Spinal cord (tissue), 10 donors: ENCODE data around the gene ENOX1. TPM values are rescaled to one million over a fixed set of nuclear protein-coding genes. Genes with fewer than 3 reads are reported as not detected.
A peak's percentile ranks its signal among the peaks of the same experiment; 100 is the strongest.

Experiments
- DNase-seq, 6 donors: peaks; one replicate each; pipeline versions ENCODE4 v3.0.0 to v3.0.0-alpha.2; 2013 to 2015; ENCODE audit warnings: low spot score in 6 of 6, low read depth in 4 of 6
- H3K27ac ChIP-seq: one replicate; pipeline ENCODE4 v1.5.1; 2013; ENCODE audit warnings: low read depth, low read length, control low read depth
- H3K27me3 ChIP-seq: one replicate; pipeline ENCODE4 v1.6.1; 2013; ENCODE audit warnings: low read length; ENCODE audit not compliant: control insufficient read depth, insufficient read depth
- H3K36me3 ChIP-seq: one replicate; pipeline ENCODE4 v1.6.1; 2013; ENCODE audit warnings: low read length; ENCODE audit not compliant: control insufficient read depth, insufficient read depth
- H3K4me1 ChIP-seq: one replicate; pipeline ENCODE4 v1.6.1; 2013; ENCODE audit warnings: low read length; ENCODE audit not compliant: control insufficient read depth, insufficient read depth
- H3K4me3 ChIP-seq: one replicate; pipeline ENCODE4 v1.5.1; 2013; ENCODE audit warnings: low read depth, low read length, control low read depth
- H3K9me3 ChIP-seq: one replicate; pipeline ENCODE4 v1.6.1; 2013; ENCODE audit warnings: low read length; ENCODE audit not compliant: control insufficient read depth, insufficient read depth
- WGBS: methylation state at CpG from one replicate; pipeline ENCODE4 v1.1.5; 2013; ENCODE audit warnings: missing lambda C conversion rate; ENCODE audit not compliant: insufficient coverage; 5-methylcytosine and 5-hydroxymethylcytosine counted together
- polyA plus RNA-seq, 2 donors: library from polyadenylated mRNA; unstranded; fragments of 120-200 nt; gene quantifications; one replicate each; pipeline ENCODE4 v1.2.1, GENCODE V29; 2013; ENCODE audit not compliant: insufficient read length in 2 of 2
- total RNA-seq, 2 donors: library from RNA; depleted of rRNA in 1 of 2; stranded (reverse); fragments of 120-200 nt in 1 of 2; fragments of >200 nt in 1 of 2; gene quantifications; one replicate each; pipeline versions ENCODE4 v1.2.3 to v1.2.4, GENCODE V29; 2013 to 2014
- donor health status: healthy.

ENOX1 gene
- total and polyA plus RNA-seq, 4 donors = 17.9 to 20.5 (median 19.2) TPM

DNA sequence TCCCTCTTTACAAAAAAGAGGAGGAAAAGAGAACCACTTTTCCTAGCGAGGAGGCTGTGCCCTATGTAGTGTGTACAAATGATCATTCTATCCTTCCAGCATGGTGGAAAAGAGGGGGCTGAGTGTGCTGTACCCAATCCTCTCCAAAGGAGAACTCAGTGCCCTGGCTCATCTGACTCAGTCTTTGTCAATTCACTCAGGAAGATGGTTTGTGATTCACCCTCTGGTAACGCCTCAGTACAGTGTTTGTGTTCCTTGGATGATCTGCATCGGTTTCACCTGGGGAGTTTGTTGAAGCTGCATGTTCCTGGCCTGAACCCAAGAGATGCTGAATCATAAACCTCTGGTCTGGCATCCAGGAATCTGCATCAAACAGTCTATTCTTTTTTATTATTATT, 18.3 kb upstream of the ENOX1 start:
- no peak overlapping the region for H3K4me3 ChIP-seq
- peak in 1 of 6 donors; percentile 33 for DNase-seq
- no peak overlapping the region for H3K27ac ChIP-seq
- H3K9me3 ChIP-seq = no peaks in the 10 kb centered on the region
- H3K36me3 ChIP-seq = no peaks in the 10 kb centered on the region
- no peaks in the 10 kb centered on the region for H3K4me1 ChIP-seq
- no CpG with 5 or more reads among the region's 3 CpGs for WGBS
- no peaks in the 10 kb centered on the region for H3K27me3 ChIP-seq

DNA sequence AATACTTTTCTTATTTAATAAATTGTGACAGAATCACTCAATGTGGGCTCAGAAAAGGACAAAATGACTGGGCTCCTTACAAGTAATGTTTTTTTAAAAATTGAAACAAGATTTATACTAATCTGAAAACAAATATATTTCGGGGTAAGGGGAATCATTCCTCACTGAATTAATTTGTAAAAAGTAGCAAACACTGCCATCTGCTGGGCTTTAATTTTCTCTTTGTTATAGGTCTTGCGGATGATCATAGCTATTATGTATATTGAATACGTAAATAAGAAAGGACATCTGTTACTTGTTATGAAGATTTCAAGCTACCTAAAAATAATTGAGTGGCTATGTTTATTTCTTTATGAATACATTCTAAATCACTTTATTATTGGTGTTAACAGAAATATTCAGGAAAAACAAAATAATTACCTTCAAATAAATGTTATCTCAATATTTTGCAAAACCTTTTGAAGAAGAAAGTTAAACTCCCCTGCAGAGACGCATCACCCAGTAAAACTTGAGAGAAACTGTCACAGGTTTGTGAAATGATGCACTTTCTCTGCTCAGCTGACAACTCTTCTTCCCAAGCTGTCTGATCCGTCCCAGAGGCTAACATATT, 17.8 kb upstream of the ENOX1 start:
- WGBS = no CpG with 5 or more reads among the region's 5 CpGs
- no peak overlapping the region for H3K4me3 ChIP-seq
- H3K4me1 ChIP-seq = no peaks in the 10 kb centered on the region
- H3K27ac ChIP-seq = no peak overlapping the region
- H3K27me3 ChIP-seq = no peaks in the 10 kb centered on the region
- no peaks in the 10 kb centered on the region for H3K9me3 ChIP-seq
- peak in 4 of 6 donors; percentile 70 to 96 (median 85) for DNase-seq
- no peaks in the 10 kb centered on the region for H3K36me3 ChIP-seq

DNA sequence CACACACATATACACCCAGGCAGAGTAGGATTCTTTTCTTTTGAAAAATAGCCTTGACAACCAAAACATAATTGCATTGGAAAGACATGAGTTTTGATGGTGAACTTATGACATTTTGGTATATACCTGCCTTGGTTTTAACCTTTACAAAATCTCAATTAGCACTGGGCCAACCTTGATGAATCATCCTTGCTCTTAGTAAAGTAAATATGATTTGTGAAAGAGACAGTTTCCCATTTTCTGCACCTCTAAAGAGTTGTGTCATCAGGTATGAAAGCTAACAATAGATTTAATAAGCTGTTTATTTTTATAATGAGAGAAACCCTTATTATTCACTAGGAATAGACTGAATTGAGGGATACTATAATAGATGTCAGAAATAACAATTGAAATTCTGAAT, 15.7 kb upstream of the ENOX1 start:
- H3K27ac ChIP-seq = no peak overlapping the region
- DNase-seq = no peak
- H3K36me3 ChIP-seq = no peaks in the 10 kb centered on the region
- no peaks in the 10 kb centered on the region for H3K27me3 ChIP-seq
- no peak overlapping the region for H3K4me3 ChIP-seq
- H3K4me1 ChIP-seq = no peaks in the 10 kb centered on the region
- H3K9me3 ChIP-seq = no peaks in the 10 kb centered on the region

DNA sequence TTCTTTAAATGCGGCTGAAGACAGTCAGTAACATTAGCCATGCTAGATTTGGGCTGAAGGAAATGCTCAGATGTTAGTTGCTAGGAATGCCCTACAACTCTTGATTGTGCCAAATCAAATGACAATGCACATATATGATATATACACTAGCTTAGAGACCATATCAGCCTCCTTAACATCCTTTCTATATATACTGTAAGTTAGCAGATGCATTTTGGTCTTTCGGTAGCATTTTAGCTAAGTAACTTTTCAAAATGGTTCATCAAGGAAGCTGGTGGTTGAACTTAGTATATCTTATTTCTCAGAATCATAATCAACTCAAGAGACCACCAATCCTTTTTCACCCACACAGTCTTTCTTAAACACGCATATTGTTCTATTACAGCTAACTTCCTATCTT, 14.1 kb upstream of the ENOX1 start:
- Histone ChIP-seq H3K36me3 (no peaks in the 10 kb centered on the region), H3K27ac (no peak overlapping the region), H3K4me1 (no peaks in the 10 kb centered on the region), H3K4me3 (no peak overlapping the region), H3K27me3 (no peaks in the 10 kb centered on the region), H3K9me3 (no peaks in the 10 kb centered on the region)
- no peak for DNase-seq
- no CpG with 5 or more reads among the region's 3 CpGs for WGBS

DNA sequence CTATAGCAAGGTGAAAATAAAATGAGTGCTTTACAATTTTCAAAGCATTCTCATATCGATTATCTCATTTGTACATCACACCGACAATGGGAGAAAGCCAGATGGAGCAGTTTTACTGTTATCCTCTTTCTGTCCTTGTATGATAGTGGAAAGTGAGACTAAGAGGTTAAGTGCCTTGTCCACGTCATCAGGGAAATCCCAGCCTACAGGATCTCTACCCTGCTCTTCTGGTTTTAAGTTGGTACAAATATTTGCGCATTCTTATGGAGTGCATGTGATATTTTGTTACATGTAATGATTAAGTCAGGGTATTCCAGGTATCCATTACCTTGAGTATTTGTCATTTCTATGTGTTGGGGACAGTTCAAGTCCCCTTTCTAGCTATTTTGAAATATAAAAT, 12.4 kb upstream of the ENOX1 start:
- Histone ChIP-seq H3K4me3 (no peak overlapping the region), H3K9me3 (no peaks in the 10 kb centered on the region), H3K4me1 (no peaks in the 10 kb centered on the region), H3K27me3 (no peaks in the 10 kb centered on the region), H3K27ac (no peak overlapping the region), H3K36me3 (no peaks in the 10 kb centered on the region)
- DNase-seq = no peak
- whole genome bisulfite sequencing = 100% methylated on average over 1 of the region's 4 CpGs

DNA sequence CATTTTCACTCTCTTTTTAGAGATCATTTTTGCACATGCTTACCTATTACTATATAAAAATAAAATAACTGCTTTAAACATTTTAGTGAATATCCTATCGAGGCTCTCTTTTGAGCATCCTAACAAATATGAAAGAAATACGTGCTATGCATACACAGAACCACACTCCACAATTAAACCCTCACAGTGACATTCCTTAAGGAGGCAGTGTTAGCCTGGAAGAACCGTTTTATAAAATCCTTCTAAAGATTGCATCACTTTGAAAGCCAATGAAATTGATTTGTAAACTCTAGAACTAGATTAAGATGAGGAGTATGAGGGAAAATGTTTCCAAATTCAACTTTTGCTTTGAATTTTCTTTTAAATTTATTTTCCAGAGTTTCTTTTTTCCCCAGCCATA, 11.1 kb upstream of the ENOX1 start:
- 80% methylated on average over 1 of the region's 3 CpGs for WGBS
- no peaks in the 10 kb centered on the region for H3K9me3 ChIP-seq
- H3K27me3 ChIP-seq = no peaks in the 10 kb centered on the region
- H3K27ac ChIP-seq = no peak overlapping the region
- DNase-seq = no peak
- no peak overlapping the region for H3K4me3 ChIP-seq
- H3K36me3 ChIP-seq = no peaks in the 10 kb centered on the region
- no peaks in the 10 kb centered on the region for H3K4me1 ChIP-seq

DNA sequence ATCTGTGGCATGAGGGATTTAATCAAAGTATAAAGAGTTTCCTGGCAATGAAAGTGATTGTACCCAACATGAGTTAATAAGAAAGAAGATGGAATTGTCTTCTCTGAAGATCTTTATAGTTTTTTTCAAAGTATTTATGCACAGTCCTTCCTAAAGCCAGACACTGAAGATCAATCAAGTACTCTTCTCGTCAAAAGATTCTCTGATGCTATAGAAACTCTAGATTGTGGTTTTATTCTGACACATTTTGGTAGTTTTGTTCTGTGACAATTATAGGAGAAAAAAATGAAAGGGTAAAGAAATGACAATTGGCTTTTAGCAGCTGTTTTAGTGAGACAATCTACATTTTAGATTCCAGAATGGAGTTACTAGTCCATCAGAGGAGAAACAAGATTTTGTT, 10.4 kb upstream of the ENOX1 start:
- Histone ChIP-seq H3K4me1 (no peaks in the 10 kb centered on the region), H3K4me3 (no peak overlapping the region), H3K27me3 (no peaks in the 10 kb centered on the region), H3K36me3 (no peaks in the 10 kb centered on the region), H3K27ac (no peak overlapping the region), H3K9me3 (no peaks in the 10 kb centered on the region)
- no peak for DNase-seq
- no CpG with 5 or more reads among the region's 1 CpG for WGBS

DNA sequence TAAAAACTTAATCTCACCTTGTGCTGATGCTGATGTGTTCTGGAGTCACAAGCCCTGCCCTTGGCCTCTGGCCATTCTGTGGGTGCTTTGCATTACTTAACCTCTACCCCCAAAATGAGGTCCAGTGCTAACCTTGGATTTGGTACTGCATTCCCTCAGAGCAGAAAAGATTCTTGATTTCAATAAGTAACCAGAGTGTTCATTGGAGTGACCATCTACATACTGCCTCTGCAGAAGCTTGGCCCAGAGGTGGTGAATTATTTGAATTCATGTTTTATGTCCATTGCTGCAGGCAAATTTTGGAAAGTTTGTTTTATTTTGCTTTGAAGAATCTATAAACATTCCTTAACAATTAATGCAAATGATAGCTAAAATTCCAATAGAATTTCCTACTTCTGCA, 7.6 kb upstream of the ENOX1 start:
- H3K27ac ChIP-seq = no peak overlapping the region
- H3K4me3 ChIP-seq = no peak overlapping the region
- no peak for DNase-seq
- H3K27me3 ChIP-seq = no peaks in the 10 kb centered on the region
- H3K36me3 ChIP-seq = no peaks in the 10 kb centered on the region
- H3K9me3 ChIP-seq = no peaks in the 10 kb centered on the region
- no peaks in the 10 kb centered on the region for H3K4me1 ChIP-seq

DNA sequence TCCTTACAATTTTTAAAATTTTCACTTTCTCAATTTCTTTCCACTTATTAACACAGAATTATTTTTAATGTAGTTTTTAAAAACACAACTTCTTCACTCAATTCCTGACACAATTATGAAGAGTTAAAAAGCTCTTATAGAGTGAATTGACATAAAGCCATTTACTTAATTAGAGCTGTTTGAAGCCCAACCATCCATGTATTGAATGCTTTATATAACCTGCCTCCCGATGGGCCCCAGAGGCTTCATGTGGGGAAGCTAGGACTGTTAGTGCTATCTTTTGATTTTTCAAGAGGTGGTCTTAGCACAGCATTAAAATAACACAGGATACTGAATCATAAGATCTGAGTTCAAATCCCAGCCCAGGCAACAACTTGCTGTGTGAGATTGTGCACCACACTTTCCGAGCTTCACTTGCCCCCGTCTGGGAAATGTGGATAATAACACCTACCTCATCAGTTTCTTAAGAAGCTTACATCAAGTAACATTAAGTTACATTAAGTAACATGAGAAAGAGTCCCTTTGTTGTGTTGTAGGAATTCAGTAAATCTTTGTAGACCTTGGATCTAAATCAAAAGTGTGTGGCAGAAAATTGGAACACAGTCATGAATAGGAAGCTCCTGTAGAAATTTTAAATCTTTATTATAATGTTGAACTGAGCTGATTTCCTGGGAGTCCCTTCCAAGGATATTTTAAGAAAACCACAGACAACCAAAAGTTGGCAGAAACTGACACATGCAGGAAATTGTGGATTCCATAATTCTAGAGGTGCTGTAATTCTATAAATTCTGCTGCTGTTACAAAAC, 5.5 kb upstream of the ENOX1 start:
- Histone ChIP-seq H3K36me3 (no peaks in the 10 kb centered on the region), H3K4me3 (no peak overlapping the region), H3K4me1 (peaks cover 8% of the 10 kb centered on the region), H3K27me3 (no peaks in the 10 kb centered on the region), H3K9me3 (no peaks in the 10 kb centered on the region), H3K27ac (no peak overlapping the region)
- WGBS = 100% methylated on average over 1 of the region's 3 CpGs
- peak in 2 of 6 donors; percentile 26 to 65 for DNase-seq

DNA sequence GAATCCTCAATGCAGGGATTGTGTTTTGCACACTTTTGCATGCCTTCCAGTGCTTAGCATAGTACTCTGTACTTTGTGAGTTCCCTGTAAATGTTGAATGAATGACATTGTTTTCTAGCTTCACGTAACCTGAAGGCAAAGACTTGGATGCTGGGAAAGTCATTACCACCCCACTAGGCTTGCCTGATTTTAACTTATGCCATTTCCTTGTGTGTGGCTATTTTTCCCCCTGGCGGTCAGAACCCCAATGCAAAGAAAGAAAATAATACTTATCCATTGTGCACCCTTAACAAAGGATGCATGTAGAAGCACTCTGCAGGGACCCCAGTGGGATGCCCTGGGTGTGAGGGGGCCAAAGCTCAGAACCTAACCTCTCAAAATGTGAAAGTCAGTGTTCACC, 1.2 kb upstream of the ENOX1 start:
- no CpG with 5 or more reads among the region's 2 CpGs for WGBS

More for the DNA sequence above, 1.2 kb upstream of the ENOX1 start:
- H3K4me1 ChIP-seq = peaks cover 15% of the 10 kb centered on the region
- no peak overlapping the region for H3K27ac ChIP-seq
- no peaks in the 10 kb centered on the region for H3K9me3 ChIP-seq
- no peaks in the 10 kb centered on the region for H3K27me3 ChIP-seq
- peak overlapping the region; percentile 73 for H3K4me3 ChIP-seq
- no peaks in the 10 kb centered on the region for H3K36me3 ChIP-seq
- DNase-seq = peak in 2 of 6 donors; percentile 80 to 92
